Superior temporal gyrus (tissue), 1 donor: Measurements from ENCODE around the gene TOGARAM1.

ENCODE experiments used
- DNase-seq: peaks from one replicate; pipeline ENCODE4 v3.0.0-alpha.2; 2016; ENCODE audit errors: extremely low spot score

Gene TOGARAM1

DNA sequence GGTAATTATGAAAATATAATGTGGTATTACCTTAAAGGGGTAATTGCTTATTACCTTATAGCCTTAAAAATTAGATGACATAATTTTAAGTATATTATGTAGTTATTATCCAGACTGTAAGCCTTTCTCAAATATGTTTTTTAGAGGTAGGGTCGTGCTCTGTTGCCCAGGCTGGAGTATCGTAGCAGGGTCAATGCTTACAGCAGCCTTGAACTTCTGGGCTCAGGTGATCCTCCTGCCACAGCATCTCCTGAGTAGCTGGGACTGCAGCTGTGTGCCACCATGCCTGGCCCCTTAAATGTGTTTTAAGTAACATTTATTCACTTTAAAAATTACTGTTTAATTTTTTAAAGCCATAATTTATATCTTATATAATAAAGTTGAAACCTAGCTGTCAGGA, 132.3 kb downstream of the TOGARAM1 start:
- DNase-seq, result no peak

DNA sequence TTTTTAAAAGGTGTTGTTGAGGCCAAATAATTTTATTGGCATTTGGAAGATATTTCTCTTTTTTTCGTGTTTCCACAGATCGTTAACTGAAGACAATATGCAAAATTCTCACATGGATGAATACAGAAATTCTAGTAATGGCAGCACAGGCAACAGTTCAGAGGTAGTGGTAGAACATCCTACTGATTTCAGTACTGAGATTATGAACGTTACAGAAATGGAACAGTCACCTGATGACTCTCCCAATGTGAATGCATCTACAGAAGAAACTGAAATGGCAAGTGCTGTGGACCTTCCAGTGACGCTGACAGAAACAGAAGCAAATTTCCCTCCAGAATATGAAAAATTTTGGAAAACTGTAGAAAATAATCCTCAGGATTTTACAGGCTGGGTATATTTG, 133.2 kb downstream of the TOGARAM1 start:
- no peak for DNase-seq

DNA sequence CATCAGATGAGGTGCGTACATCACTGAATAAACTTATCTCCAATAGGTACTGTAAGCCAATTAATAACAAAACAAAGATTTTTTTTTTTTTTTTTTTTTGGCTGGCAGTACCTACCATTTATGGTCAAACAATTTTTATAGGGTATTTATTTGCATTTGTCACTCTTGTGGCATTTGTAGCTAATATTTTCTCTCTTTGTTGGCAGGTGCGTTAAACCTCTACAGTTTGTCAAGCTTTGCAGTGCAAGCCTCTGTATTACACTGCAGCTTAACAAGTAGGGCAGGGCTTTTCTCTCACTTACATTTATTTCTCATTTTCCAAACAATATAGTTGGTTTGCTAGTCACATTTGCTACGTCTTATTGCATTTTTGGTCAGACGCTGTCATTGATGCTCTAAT, 134.2 kb downstream of the TOGARAM1 start:
- DNase-seq, result no peak

DNA sequence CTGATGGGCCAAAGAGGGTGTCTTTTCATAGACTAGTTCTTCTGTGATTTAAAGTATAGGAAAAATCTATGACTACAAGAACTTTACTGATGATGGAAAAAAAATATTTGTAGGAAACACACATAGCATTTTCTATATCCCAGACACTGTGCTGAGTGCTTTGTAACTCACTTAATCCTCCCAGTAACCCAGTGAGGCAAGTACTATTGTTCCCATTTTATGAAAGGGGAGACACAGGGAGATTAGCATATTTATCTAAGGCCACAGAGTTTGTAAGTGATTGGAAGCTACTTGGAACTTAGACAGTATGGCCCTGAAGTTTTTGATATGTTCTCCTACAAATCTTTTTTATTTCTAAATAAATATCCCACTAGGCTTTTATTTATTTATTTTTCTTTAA, 141.8 kb downstream of the TOGARAM1 start:
- DNase-seq, result no peak

DNA sequence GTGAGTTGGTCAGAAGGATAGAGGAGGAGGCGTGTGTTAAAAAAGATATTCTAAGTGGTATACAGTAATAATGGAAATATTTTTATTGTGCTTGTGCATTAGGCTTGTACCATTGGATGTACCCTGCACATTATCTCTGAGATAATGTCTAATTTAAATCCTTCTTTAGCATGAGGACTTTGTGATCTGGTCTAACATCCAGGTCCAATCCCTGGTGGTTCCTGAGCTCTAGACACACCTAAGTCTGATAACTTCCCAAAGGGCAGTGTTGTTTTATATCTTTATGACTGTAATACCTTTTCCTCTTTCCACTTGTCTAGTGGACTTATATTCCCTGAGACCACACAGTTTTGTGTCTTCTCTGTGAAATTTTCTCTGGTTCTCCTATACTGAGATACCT, 142.6 kb downstream of the TOGARAM1 start:
- DNase-seq, result no peak

DNA sequence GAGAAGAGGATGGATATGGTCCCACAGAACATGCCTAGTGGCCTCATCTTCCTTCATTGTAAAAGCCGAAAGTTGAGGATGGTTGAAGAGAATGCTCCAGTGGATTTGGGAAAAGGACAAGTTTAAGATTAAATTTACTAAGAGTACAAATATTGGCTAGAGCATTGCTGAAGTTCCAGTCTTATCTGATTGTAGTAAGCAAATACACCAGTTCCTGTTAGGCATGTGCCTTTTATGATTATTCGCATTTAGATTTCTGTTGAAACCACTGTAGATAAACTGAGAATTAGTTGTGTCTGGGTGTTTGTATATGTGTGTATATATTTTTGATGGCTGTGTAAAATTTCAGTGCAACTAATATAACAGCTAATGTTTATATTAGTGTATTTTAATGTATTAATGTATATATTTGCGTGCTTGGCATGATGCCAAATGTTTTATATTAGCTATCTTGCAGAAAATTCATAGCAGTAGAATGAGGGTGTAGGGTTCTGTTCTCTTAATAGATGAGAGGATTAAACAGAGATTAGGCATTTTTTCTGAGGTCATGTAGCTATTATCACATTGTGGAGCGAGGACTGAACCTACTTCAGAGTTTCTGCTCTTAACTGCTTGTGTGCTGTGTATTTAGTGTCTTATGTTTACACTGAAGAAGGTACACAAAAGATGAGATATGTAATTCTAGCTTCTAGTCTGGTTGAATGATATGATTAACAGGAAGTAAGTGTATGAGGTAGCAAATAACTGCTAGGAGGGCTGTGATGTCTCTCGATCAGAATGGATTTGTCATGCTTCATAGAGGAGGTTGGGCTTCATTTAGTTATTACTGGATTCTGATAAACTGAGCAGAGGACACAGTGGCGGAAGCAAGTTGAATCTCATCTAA, 151.1 kb downstream of the TOGARAM1 start:
- no peak for DNase-seq

DNA sequence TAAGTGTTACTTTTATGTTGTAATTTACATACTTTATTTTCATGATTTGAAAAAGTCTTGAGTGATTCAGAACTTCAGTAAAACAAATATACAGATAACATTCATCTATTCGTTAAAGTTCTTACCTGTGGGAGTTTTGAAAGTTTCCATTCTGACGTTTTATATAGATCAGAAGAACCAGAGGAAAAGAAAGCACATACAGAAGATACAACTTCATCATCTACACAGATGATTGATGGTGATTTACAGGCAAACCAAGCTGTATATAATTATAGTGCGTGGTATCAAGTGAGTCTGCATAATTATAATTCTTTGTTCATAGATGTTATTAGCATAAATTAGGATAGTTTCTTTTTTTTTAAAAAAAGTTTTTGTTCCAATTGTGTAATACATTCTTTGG, 152.3 kb downstream of the TOGARAM1 start:
- no peak for DNase-seq

DNA sequence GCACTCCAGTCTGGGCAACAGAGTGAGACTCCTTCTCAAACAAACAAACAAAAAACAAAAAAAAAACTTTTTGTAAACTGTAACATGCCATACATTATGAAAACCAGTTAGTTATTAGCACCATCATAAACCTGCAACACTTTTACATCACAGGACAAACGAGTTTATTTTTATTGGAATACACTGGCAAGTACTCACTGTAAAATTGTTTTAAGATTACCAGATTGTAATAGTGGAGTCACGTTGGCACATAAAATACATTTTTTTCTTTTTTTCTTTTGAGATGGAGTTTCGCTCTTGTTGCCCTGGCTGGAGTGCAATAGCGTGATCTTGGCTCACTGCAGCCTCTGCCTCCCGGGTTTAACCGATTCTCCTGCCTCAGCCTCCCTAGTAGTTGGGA, 156.6 kb downstream of the TOGARAM1 start:
- no peak for DNase-seq

DNA sequence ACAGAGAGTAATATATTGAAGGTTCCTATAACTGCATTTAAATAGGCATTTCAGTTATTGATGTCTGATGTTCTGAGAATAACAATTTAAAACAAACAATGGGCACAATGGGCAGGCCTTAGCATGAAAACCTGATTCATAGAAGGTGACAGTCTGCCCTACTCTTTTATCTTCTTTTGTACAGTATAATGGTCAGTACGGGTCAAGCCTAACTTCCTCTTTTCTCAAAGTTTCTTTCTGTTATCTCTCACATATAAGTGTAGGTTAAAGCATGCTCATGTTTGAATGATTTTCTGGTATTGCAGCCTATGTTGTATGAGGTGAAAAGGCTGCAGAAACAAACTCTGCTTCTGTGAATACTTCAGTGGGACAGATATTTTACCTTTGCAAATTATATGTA, 158.1 kb downstream of the TOGARAM1 start:
- no peak for DNase-seq

DNA sequence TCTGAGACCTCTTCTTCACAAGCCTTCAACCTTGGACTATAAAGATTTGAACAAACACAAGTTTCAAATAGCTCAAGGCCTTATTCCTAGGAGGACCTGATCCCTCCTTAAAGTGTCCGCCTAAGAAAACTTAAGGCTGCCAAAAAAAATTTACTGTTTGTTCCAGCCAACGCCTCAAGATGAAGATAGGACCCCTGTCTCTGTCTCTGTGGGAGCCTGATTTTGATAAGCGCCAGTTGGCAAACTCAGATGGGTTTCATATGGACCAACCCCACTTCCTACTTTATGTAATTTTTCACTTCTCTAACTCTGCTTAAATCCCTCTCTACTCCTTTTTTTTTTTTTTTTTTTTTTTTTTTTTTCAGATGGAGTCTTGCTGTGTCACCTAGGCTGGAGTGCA, 161.3 kb downstream of the TOGARAM1 start:
- no peak for DNase-seq
